Mammary epithelial cell (primary cell): ENCODE data around the gene SPEF2.

ENCODE experiments used
- EZH2 ChIP-seq: IDR thresholded peaks from 2 replicates; pipeline ENCODE4 v1.6.1; 2012; ENCODE audit warnings: low read length, inconsistent platforms, borderline replicate concordance
- TF ChIP-seq, protein P1 (sequence below), 2 donors: IDR thresholded peaks in 1 of 2; conservative IDR thresholded peaks in 1 of 2; 2 replicates each; pipeline ENCODE4 v1.5.1; 2011 to 2012; ENCODE audit warnings: inconsistent platforms in 2 of 2, low read length in 2 of 2, mild to moderate bottlenecking in 2 of 2, control low read depth in 1 of 2, low read depth in 1 of 2; ENCODE audit not compliant: insufficient read depth in 1 of 2; ENCODE audit errors: extremely low read depth in 1 of 2

- no peak for TF ChIP-seq EZH2
- TF ChIP-seq, protein P1, sequence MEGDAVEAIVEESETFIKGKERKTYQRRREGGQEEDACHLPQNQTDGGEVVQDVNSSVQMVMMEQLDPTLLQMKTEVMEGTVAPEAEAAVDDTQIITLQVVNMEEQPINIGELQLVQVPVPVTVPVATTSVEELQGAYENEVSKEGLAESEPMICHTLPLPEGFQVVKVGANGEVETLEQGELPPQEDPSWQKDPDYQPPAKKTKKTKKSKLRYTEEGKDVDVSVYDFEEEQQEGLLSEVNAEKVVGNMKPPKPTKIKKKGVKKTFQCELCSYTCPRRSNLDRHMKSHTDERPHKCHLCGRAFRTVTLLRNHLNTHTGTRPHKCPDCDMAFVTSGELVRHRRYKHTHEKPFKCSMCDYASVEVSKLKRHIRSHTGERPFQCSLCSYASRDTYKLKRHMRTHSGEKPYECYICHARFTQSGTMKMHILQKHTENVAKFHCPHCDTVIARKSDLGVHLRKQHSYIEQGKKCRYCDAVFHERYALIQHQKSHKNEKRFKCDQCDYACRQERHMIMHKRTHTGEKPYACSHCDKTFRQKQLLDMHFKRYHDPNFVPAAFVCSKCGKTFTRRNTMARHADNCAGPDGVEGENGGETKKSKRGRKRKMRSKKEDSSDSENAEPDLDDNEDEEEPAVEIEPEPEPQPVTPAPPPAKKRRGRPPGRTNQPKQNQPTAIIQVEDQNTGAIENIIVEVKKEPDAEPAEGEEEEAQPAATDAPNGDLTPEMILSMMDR (conservative IDR thresholded peaks at IDR 0.05 in 1 of 2, IDR thresholded peaks at IDR 0.05 in 1 of 2; ENCODE audit: extremely low read depth in 1 of 2, insufficient read depth in 1 of 2, low read depth in 1 of 2, low read length in 2 of 2): no peak
Observed at GRCh38 chr5:35794328-35794619, 176.6 kb downstream of the SPEF2 start.
